HEK293T (cell line): ENCODE data around the gene SMAD4.

Experiments
- CTCF ChIA-PET: fragments of 350-600 bp; formaldehyde crosslinking; extraction: SDS; loops from one replicate; lab custom pipeline; 2021; ENCODE audit warnings: antibody characterized with exemption, inconsistent platforms; lab: Yijun Ruan, JAX
- POLR2A ChIA-PET: fragments of 350-600 bp; formaldehyde crosslinking; extraction: SDS; loops from one replicate; lab custom pipeline; 2020; ENCODE audit warnings: antibody characterized with exemption, inconsistent platforms; lab: Yijun Ruan, JAX
- DNase-seq: peaks from one replicate; pipeline ENCODE4 v3.0.0; 2012; ENCODE audit warnings: mixed read lengths; ENCODE audit errors: extremely low spot score
- ARNT ChIP-seq: fragments of 450-650 bp; IDR thresholded peaks from 2 replicates; pipeline ENCODE4 v1.6.1; 2017; ENCODE audit warnings: mild to moderate bottlenecking
- BHLHE40 ChIP-seq: fragments of 450-650 bp; IDR thresholded peaks from 2 replicates; pipeline ENCODE4 v1.6.1; 2016; ENCODE audit warnings: mild to moderate bottlenecking, moderate library complexity, borderline replicate concordance
- CTBP1 ChIP-seq: fragments of 450-650 bp; IDR thresholded peaks from 2 replicates; pipeline ENCODE4 v1.6.1; 2016; ENCODE audit warnings: borderline replicate concordance
- ELF4 ChIP-seq: fragments of 450-650 bp; IDR thresholded peaks from 2 replicates; pipeline ENCODE4 v1.6.1; 2017; ENCODE audit warnings: antibody characterized with exemption
- FOXA1 ChIP-seq: fragments of 450-650 bp; IDR thresholded peaks from 2 replicates; pipeline ENCODE4 v1.6.1; 2016; ENCODE audit warnings: mild to moderate bottlenecking
- FOXK2 ChIP-seq: fragments of 450-650 bp; IDR thresholded peaks from 2 replicates; pipeline ENCODE4 v1.6.1; 2016; ENCODE audit warnings: mild to moderate bottlenecking
- FOXM1 ChIP-seq: fragments of 450-650 bp; IDR thresholded peaks from 2 replicates; pipeline ENCODE4 v1.6.1; 2017; ENCODE audit warnings: mild to moderate bottlenecking, borderline replicate concordance
- HDGF ChIP-seq: fragments of 450-650 bp; IDR thresholded peaks from 2 replicates; pipeline ENCODE4 v1.6.1; 2017; ENCODE audit warnings: antibody characterized with exemption, borderline replicate concordance
- L3MBTL2 ChIP-seq: fragments of 450-650 bp; conservative IDR thresholded peaks from 2 replicates; pipeline ENCODE4 v1.6.1; 2016; ENCODE audit warnings: mild to moderate bottlenecking
- LEF1 ChIP-seq: fragments of 450-650 bp; IDR thresholded peaks from 2 replicates; pipeline ENCODE4 v1.6.1; 2017; ENCODE audit warnings: mild to moderate bottlenecking, borderline replicate concordance
- NFRKB ChIP-seq: fragments of 450-650 bp; IDR thresholded peaks from 2 replicates; pipeline ENCODE4 v1.6.1; 2016; ENCODE audit warnings: mild to moderate bottlenecking, moderate library complexity
- PKNOX1 ChIP-seq: fragments of 450-650 bp; IDR thresholded peaks from 2 replicates; pipeline ENCODE4 v1.6.1; 2016
- SP1 ChIP-seq: fragments of 450-650 bp; IDR thresholded peaks from 2 replicates; pipeline ENCODE4 v1.6.1; 2017
- SUZ12 ChIP-seq: fragments of 450-650 bp; IDR thresholded peaks from 2 replicates; pipeline ENCODE4 v1.6.1; 2016; ENCODE audit warnings: mild to moderate bottlenecking
- TARDBP ChIP-seq: fragments of 450-650 bp; IDR thresholded peaks from 2 replicates; pipeline ENCODE4 v1.6.1; 2016
- ZNF384 ChIP-seq: fragments of 450-650 bp; IDR thresholded peaks from 2 replicates; pipeline ENCODE4 v1.6.1; 2016

Gene SMAD4

GRCh38 chr18:51053814-51054213, 23.8 kb downstream of the SMAD4 start:
- ChIA-PET POLR2A (no interaction called here), CTCF (interaction anchor here (0.6 to 0.7 kb wide), 2 partner anchors 142 to 255 kb away, joined by 4 to 5 read pairs; no protein-coding TSS in a partner anchor)
- no peak for TF ChIP-seq FOXM1
- TF ChIP-seq SUZ12 = no peak
- DNase-seq = no peak

GRCh38 chr18:51054764-51055163, 24.8 kb downstream of the SMAD4 start:
- POLR2A ChIA-PET = no interaction called here
- DNase-seq = no peak
- no peak for TF ChIP-seq SUZ12
- TF ChIP-seq FOXK2 = no peak
- no peak for TF ChIP-seq ARNT
- no peak for TF ChIP-seq TARDBP
- no peak for TF ChIP-seq PKNOX1
- no peak for TF ChIP-seq BHLHE40
- no peak for TF ChIP-seq L3MBTL2
- TF ChIP-seq ELF4 = no peak
- TF ChIP-seq FOXA1 = no peak
- no peak for TF ChIP-seq HDGF
- TF ChIP-seq LEF1 = no peak
- no peak for TF ChIP-seq SP1
- TF ChIP-seq FOXM1 = no peak
- TF ChIP-seq CTBP1 = no peak
- no peak for TF ChIP-seq ZNF384
- no peak for TF ChIP-seq NFRKB
- CTCF ChIA-PET = no interaction called here

GRCh38 chr18:51059969-51060368, 30.0 kb downstream of the SMAD4 start:
- no peak for DNase-seq
- ChIA-PET POLR2A (no interaction called here), CTCF (interaction anchor here (0.5 kb wide), 1 partner anchor 284 kb away, joined by 3 read pairs; no protein-coding TSS in a partner anchor)
- no peak for TF ChIP-seq FOXA1
- TF ChIP-seq FOXK2 = no peak
- no peak for TF ChIP-seq NFRKB
- no peak for TF ChIP-seq TARDBP
- no peak for TF ChIP-seq CTBP1
- no peak for TF ChIP-seq PKNOX1
- TF ChIP-seq SP1 = no peak
- TF ChIP-seq SUZ12 = no peak
- no peak for TF ChIP-seq ZNF384
- TF ChIP-seq FOXM1 = no peak
- TF ChIP-seq BHLHE40 = no peak
- TF ChIP-seq HDGF = no peak
- no peak for TF ChIP-seq ELF4
- no peak for TF ChIP-seq ARNT
- TF ChIP-seq L3MBTL2 = no peak
- TF ChIP-seq LEF1 = no peak

- ChIA-PET POLR2A (no interaction called here), CTCF (no interaction called here)
- no peak for TF ChIP-seq FOXK2
- no peak for DNase-seq
Observed at GRCh38 chr18:51064256-51064655, 34.2 kb downstream of the SMAD4 start.

GRCh38 chr18:51066273-51066672, 36.3 kb downstream of the SMAD4 start:
- no peak for DNase-seq
- ChIA-PET CTCF (no interaction called here), POLR2A (no interaction called here)
- TF ChIP-seq ARNT = no peak
- no peak for TF ChIP-seq L3MBTL2
- TF ChIP-seq NFRKB = no peak
- no peak for TF ChIP-seq LEF1
- TF ChIP-seq FOXA1 = no peak

GRCh38 chr18:51068105-51068504, 38.1 kb downstream of the SMAD4 start:
- POLR2A ChIA-PET = no interaction called here
- TF ChIP-seq HDGF = no peak
- no peak for TF ChIP-seq BHLHE40
- no peak for TF ChIP-seq SP1
- TF ChIP-seq LEF1 = no peak
- TF ChIP-seq ZNF384 = no peak
- no peak for TF ChIP-seq L3MBTL2
- TF ChIP-seq ELF4 = no peak
- TF ChIP-seq FOXM1 = no peak
- no peak for TF ChIP-seq SUZ12
- TF ChIP-seq FOXK2 = no peak
- DNase-seq = no peak
- CTCF ChIA-PET = no interaction called here

- ChIA-PET POLR2A (no interaction called here), CTCF (no interaction called here)
- no peak for DNase-seq
- TF ChIP-seq BHLHE40 (no peak), ZNF384 (no peak), PKNOX1 (no peak)
Observed at GRCh38 chr18:51069885-51070284, 39.9 kb downstream of the SMAD4 start.

- CTCF ChIA-PET = no interaction called here
- TF ChIP-seq SP1 (no peak), HDGF (no peak), L3MBTL2 (no peak), FOXK2 (no peak), PKNOX1 (no peak), BHLHE40 (no peak), TARDBP (no peak), ZNF384 (no peak), CTBP1 (no peak), NFRKB (no peak), SUZ12 (no peak), ELF4 (no peak), FOXM1 (no peak), ARNT (no peak), FOXA1 (no peak), LEF1 (no peak)
- POLR2A ChIA-PET = no interaction called here
- DNase-seq = no peak
Observed at GRCh38 chr18:51070545-51070944, 40.5 kb downstream of the SMAD4 start.
